ENCODE data around the gene UTP15.

Gene UTP15

GRCh38 chr5:73565139-73565968 lies at the start of gene UTP15, which contains the start of gene ANKRA2:
UTP15 (plus strand) TSS chr5:73565743; CDS start chr5:73567345, 1,602 bp downstream.
ANKRA2 (minus strand) TSS chr5:73565639; CDS start chr5:73562881, 2,758 bp downstream.
- DNase-seq, result peak; percentile 98

GRCh38 chr5:73519531-73520283 lies 45.8 kb upstream of the UTP15 start:
- peak; percentile 87 for DNase-seq

- no peak for DNase-seq
Measured at GRCh38 chr5:73522989-73523388, 42.6 kb upstream of the UTP15 start.

GRCh38 chr5:73523861-73524260 lies 41.7 kb upstream of the UTP15 start:
- no peak for DNase-seq

- no peak for DNase-seq
Measured at GRCh38 chr5:73525606-73526203, 39.8 kb upstream of the UTP15 start.

- DNase-seq, result no peak
Measured at GRCh38 chr5:73528248-73528647, 37.3 kb upstream of the UTP15 start.

- no peak for DNase-seq
Measured at GRCh38 chr5:73529081-73529480, 36.5 kb upstream of the UTP15 start.

GRCh38 chr5:73531356-73531755 lies 34.2 kb upstream of the UTP15 start:
- no peak for DNase-seq

- DNase-seq, result no peak
Measured at GRCh38 chr5:73532195-73532594, 33.3 kb upstream of the UTP15 start.

- DNase-seq, result no peak
Measured at GRCh38 chr5:73534011-73534644, 31.4 kb upstream of the UTP15 start.

GRCh38 chr5:73534971-73535370 lies 30.6 kb upstream of the UTP15 start:
- no peak for DNase-seq

- no peak for DNase-seq
Measured at GRCh38 chr5:73539730-73540129, 25.8 kb upstream of the UTP15 start.

- DNase-seq, result no peak
Measured at GRCh38 chr5:73540192-73540591, 25.4 kb upstream of the UTP15 start.

- DNase-seq, result no peak
Measured at GRCh38 chr5:73542020-73542419, 23.5 kb upstream of the UTP15 start.

- no peak for DNase-seq
Measured at GRCh38 chr5:73544429-73545402, 20.8 kb upstream of the UTP15 start.

GRCh38 chr5:73545403-73545779 lies 20.2 kb upstream of the UTP15 start:
- no peak for DNase-seq

GRCh38 chr5:73550016-73550415 lies 15.5 kb upstream of the UTP15 start:
- DNase-seq, result no peak

- no peak for DNase-seq
Measured at GRCh38 chr5:73552642-73553041, 12.9 kb upstream of the UTP15 start.

GRCh38 chr5:73558950-73559349 lies 6.6 kb upstream of the UTP15 start:
- no peak for DNase-seq

GRCh38 chr5:73564018-73564417 lies 1.5 kb upstream of the UTP15 start:
- DNase-seq, result peak; percentile 27

- DNase-seq, result peak; percentile 62
Measured at GRCh38 chr5:73564675-73565074, 868 bp upstream of the UTP15 start.

GRCh38 chr5:73565969-73566547 lies 515 bp downstream of the UTP15 start:
- no peak for DNase-seq

Measured in OCI-M1 (cell line).